ENCODE measurements around the gene OPCML.

DNA sequence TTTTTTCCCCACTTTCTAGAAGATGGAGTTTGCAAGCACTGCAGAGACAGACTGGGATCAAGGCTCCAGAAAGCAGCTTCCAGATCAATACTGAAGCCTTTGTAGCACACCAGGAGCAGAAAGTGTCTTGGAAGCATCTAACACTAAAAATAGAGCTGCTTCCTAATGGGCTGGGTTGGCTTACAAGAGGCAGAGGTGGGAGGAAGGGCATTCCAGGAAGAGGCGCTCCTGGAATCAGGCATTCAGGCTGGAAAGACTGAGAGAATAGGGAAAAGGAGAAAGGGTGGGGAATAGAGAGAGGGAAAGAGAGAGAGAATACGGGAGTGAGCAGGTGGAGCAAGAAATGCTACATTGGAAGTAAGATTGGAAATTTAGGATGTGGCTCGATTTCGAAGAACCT lies 395.9 kb downstream of the OPCML start:
- TF ChIP-seq, protein P1, sequence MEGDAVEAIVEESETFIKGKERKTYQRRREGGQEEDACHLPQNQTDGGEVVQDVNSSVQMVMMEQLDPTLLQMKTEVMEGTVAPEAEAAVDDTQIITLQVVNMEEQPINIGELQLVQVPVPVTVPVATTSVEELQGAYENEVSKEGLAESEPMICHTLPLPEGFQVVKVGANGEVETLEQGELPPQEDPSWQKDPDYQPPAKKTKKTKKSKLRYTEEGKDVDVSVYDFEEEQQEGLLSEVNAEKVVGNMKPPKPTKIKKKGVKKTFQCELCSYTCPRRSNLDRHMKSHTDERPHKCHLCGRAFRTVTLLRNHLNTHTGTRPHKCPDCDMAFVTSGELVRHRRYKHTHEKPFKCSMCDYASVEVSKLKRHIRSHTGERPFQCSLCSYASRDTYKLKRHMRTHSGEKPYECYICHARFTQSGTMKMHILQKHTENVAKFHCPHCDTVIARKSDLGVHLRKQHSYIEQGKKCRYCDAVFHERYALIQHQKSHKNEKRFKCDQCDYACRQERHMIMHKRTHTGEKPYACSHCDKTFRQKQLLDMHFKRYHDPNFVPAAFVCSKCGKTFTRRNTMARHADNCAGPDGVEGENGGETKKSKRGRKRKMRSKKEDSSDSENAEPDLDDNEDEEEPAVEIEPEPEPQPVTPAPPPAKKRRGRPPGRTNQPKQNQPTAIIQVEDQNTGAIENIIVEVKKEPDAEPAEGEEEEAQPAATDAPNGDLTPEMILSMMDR (conservative IDR thresholded peaks at IDR 0.05 in 1 of 2, IDR thresholded peaks at IDR 0.05 in 1 of 2; ENCODE audit: low read depth in 1 of 2, low read length in 2 of 2), result no peak
- TF ChIP-seq EZH2 (IDR thresholded peaks at IDR 0.05; ENCODE audit: low read length, missing control alignments), result no peak
